Dendritic cell treated with granulocyte-macrophage colony-stimulating factor and Interleukin-4, amounts not matched to agents 40 ng/mL and 50 ng/mL, for 4 days (primary cell): ENCODE results near the gene ARPP21.

Experiments used
- H3K27ac Mint-ChIP-seq: one replicate; pipeline ENCODE4 v1.8.0; 2022; ENCODE audit warnings: mild to moderate bottlenecking, mixed read lengths
- H3K27me3 Mint-ChIP-seq: one replicate; pipeline ENCODE4 v1.8.0; 2022; ENCODE audit warnings: mild to moderate bottlenecking, mixed read lengths
- H3K36me3 Mint-ChIP-seq: one replicate; pipeline ENCODE4 v1.8.0; 2022; ENCODE audit warnings: low read depth, mixed read lengths
- H3K4me1 Mint-ChIP-seq: one replicate; pipeline ENCODE4 v1.8.0; 2022; ENCODE audit warnings: low read depth, mixed read lengths
- H3K4me3 Mint-ChIP-seq: one replicate; pipeline ENCODE4 v1.8.0; 2022; ENCODE audit warnings: mild to moderate bottlenecking, moderate library complexity, mixed read lengths
- H3K9me3 Mint-ChIP-seq: one replicate; pipeline ENCODE4 v1.8.0; 2022; ENCODE audit warnings: mixed read lengths
- intact Hi-C: fragments of 100-400 bp; cut with micrococcal nuclease; formaldehyde crosslinking; loops from one replicate; pipeline ENCODE4 v1.15.0; 2022

ARPP21 gene

GRCh38 chr3:35675206-35675605 is 35.9 kb downstream of the ARPP21 start:
- H3K9me3 Mint-ChIP-seq: no peaks in the 10 kb centered on the region
- no peaks in the 10 kb centered on the region for H3K36me3 Mint-ChIP-seq
- no peak overlapping the region for H3K27ac Mint-ChIP-seq
- H3K4me1 Mint-ChIP-seq: no peaks in the 10 kb centered on the region
- H3K27me3 Mint-ChIP-seq: no peaks in the 10 kb centered on the region
- intact Hi-C loops: no loop called here
- no peak overlapping the region for H3K4me3 Mint-ChIP-seq

GRCh38 chr3:35675621-35676020 is 36.3 kb downstream of the ARPP21 start:
- intact Hi-C loops: no loop called here
- H3K9me3 Mint-ChIP-seq: no peaks in the 10 kb centered on the region
- no peaks in the 10 kb centered on the region for H3K36me3 Mint-ChIP-seq
- no peaks in the 10 kb centered on the region for H3K27me3 Mint-ChIP-seq
- no peak overlapping the region for H3K27ac Mint-ChIP-seq
- no peak overlapping the region for H3K4me3 Mint-ChIP-seq
- peaks cover 3% of the 10 kb centered on the region for H3K4me1 Mint-ChIP-seq

DNA sequence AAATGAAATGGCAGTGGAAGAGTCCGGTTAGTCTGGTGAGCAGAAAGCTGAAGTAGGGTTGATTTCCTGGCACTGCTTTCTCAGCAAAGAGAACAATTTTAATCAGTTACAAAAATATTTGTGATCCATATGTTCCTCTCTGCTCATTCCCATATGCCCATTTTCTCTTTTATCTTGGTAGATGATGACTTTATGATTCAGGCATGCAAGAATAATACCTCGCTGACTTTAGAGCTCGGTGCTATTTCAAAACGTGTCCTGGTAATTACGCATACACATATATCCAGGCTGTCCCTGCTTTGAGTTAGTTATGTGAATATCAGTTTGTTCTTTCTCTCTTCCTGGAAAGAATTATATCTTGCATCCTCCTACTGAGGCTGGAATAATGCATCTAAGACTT is 38.5 kb downstream of the ARPP21 start:
- Mint-ChIP-seq H3K27ac (no peak overlapping the region), H3K36me3 (no peaks in the 10 kb centered on the region), H3K4me1 (peaks cover 6% of the 10 kb centered on the region), H3K9me3 (no peaks in the 10 kb centered on the region), H3K4me3 (no peak overlapping the region), H3K27me3 (no peaks in the 10 kb centered on the region)
- intact Hi-C loops: no loop called here

GRCh38 chr3:35678643-35679161 is 39.4 kb downstream of the ARPP21 start:
- no peaks in the 10 kb centered on the region for H3K36me3 Mint-ChIP-seq
- H3K27me3 Mint-ChIP-seq: no peaks in the 10 kb centered on the region
- intact Hi-C loops: no loop called here
- no peak overlapping the region for H3K4me3 Mint-ChIP-seq
- no peak overlapping the region for H3K27ac Mint-ChIP-seq
- no peaks in the 10 kb centered on the region for H3K9me3 Mint-ChIP-seq
- H3K4me1 Mint-ChIP-seq: peaks cover 6% of the 10 kb centered on the region

- Mint-ChIP-seq H3K9me3 (no peaks in the 10 kb centered on the region), H3K4me1 (peaks cover 6% of the 10 kb centered on the region), H3K4me3 (no peak overlapping the region), H3K27ac (no peak overlapping the region), H3K27me3 (no peaks in the 10 kb centered on the region), H3K36me3 (no peaks in the 10 kb centered on the region)
- intact Hi-C loops: no loop called here
Measured at GRCh38 chr3:35679409-35680080, 40.2 kb downstream of the ARPP21 start.

GRCh38 chr3:35680866-35681650 is 41.7 kb downstream of the ARPP21 start:
- Mint-ChIP-seq H3K36me3 (no peaks in the 10 kb centered on the region), H3K27ac (no peak overlapping the region), H3K4me3 (no peak overlapping the region), H3K9me3 (no peaks in the 10 kb centered on the region), H3K27me3 (no peaks in the 10 kb centered on the region), H3K4me1 (peaks cover 6% of the 10 kb centered on the region)
- intact Hi-C loops: no loop called here

DNA sequence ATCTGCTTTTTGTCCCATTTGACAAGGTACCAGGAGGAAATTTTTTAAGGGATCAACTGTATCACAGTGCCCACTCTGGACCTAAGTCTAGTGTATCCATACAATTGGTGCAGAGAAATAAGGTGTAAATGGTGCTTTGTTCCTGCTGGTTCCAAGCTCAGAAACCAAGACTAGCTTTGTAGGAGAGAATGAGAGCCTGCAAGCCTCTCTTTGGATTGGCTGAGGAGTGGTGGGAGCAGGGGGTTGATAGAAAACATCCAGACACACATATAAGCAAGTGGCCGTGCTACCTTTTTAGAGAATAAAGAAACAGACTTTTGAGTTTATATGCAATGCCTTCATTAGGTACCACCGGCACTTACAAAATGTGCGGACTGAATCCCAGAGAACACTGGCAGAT is 45.8 kb downstream of the ARPP21 start:
- Mint-ChIP-seq H3K36me3 (no peaks in the 10 kb centered on the region), H3K27me3 (no peaks in the 10 kb centered on the region), H3K4me3 (no peak overlapping the region), H3K4me1 (peaks cover 6% of the 10 kb centered on the region), H3K27ac (no peak overlapping the region), H3K9me3 (no peaks in the 10 kb centered on the region)
- intact Hi-C loops: no loop called here

GRCh38 chr3:35688826-35689225 is 49.5 kb downstream of the ARPP21 start:
- H3K4me3 Mint-ChIP-seq: no peak overlapping the region
- H3K27me3 Mint-ChIP-seq: no peaks in the 10 kb centered on the region
- H3K27ac Mint-ChIP-seq: no peak overlapping the region
- intact Hi-C loops: no loop called here
- H3K36me3 Mint-ChIP-seq: no peaks in the 10 kb centered on the region
- no peaks in the 10 kb centered on the region for H3K9me3 Mint-ChIP-seq
- no peaks in the 10 kb centered on the region for H3K4me1 Mint-ChIP-seq

- no peak overlapping the region for H3K27ac Mint-ChIP-seq
- no peaks in the 10 kb centered on the region for H3K27me3 Mint-ChIP-seq
- intact Hi-C loops: no loop called here
- no peaks in the 10 kb centered on the region for H3K4me1 Mint-ChIP-seq
- no peaks in the 10 kb centered on the region for H3K36me3 Mint-ChIP-seq
- no peaks in the 10 kb centered on the region for H3K9me3 Mint-ChIP-seq
- H3K4me3 Mint-ChIP-seq: no peak overlapping the region
Measured at GRCh38 chr3:35690271-35690670, 50.9 kb downstream of the ARPP21 start.

- Mint-ChIP-seq H3K4me3 (no peak overlapping the region), H3K27me3 (no peaks in the 10 kb centered on the region)
Measured at GRCh38 chr3:35705904-35706303, 66.6 kb downstream of the ARPP21 start.

DNA sequence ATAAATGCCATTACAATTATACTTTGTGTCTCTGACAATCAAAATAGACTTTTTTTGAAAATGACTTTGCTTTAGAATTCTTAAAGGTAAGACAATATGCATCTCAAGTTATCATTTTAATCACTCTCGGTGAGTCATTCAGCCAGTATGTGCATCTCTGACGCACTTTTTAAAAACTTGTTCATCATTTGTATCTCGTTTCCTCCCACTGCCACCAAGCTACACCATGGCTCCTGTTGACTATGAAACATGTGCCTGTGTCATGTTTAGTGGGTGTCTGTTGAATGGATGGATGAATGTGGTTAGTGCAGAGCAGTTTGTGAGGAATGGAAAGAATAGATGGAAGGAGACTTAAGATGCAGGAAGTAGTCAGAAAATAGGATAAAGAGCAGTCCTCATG is 68.6 kb downstream of the ARPP21 start:
- Mint-ChIP-seq H3K4me3 (no peak overlapping the region), H3K9me3 (no peaks in the 10 kb centered on the region)
- intact Hi-C loops: no loop called here

More at GRCh38 chr3:35705904-35706303, 66.6 kb downstream of the ARPP21 start:
- Mint-ChIP-seq H3K4me1 (no peaks in the 10 kb centered on the region), H3K36me3 (no peaks in the 10 kb centered on the region), H3K27ac (no peak overlapping the region), H3K9me3 (no peaks in the 10 kb centered on the region)
- intact Hi-C loops: no loop called here

GRCh38 chr3:35708394-35709271 is 69.3 kb downstream of the ARPP21 start:
- H3K4me3 Mint-ChIP-seq: no peak overlapping the region
- no peaks in the 10 kb centered on the region for H3K36me3 Mint-ChIP-seq
- H3K27me3 Mint-ChIP-seq: no peaks in the 10 kb centered on the region
- H3K27ac Mint-ChIP-seq: no peak overlapping the region
- H3K4me1 Mint-ChIP-seq: no peaks in the 10 kb centered on the region
- no peaks in the 10 kb centered on the region for H3K9me3 Mint-ChIP-seq
- intact Hi-C loops: no loop called here

More for the DNA sequence above, 68.6 kb downstream of the ARPP21 start:
- Mint-ChIP-seq H3K27ac (no peak overlapping the region), H3K27me3 (no peaks in the 10 kb centered on the region), H3K4me1 (no peaks in the 10 kb centered on the region), H3K36me3 (no peaks in the 10 kb centered on the region)

DNA sequence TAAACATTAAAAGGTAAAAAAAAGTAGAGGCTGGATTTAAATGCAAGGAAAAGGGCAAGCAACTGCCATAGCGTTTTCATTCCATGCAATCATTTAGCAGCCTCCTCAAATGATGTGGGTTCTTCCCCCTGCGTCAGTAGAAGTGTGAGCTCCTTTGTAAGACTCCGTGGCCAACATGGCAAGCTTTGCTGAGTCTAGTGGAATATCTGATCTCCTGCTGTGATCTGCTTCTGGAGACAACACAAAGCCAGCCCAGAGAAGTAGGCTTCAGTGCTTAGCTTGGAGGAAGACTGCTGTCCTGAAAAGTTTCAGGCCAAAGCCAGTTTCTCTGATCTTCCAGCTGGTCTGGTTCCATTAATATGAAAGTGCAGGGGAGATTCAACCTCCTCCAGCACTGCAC is 70.4 kb downstream of the ARPP21 start:
- Mint-ChIP-seq H3K9me3 (no peaks in the 10 kb centered on the region), H3K27me3 (no peaks in the 10 kb centered on the region), H3K36me3 (no peaks in the 10 kb centered on the region), H3K4me3 (no peak overlapping the region), H3K4me1 (no peaks in the 10 kb centered on the region), H3K27ac (no peak overlapping the region)
- intact Hi-C loops: no loop called here

GRCh38 chr3:35710554-35710953 is 71.2 kb downstream of the ARPP21 start:
- H3K4me1 Mint-ChIP-seq: no peaks in the 10 kb centered on the region
- no peaks in the 10 kb centered on the region for H3K27me3 Mint-ChIP-seq
- no peaks in the 10 kb centered on the region for H3K9me3 Mint-ChIP-seq
- intact Hi-C loops: no loop called here
- no peaks in the 10 kb centered on the region for H3K36me3 Mint-ChIP-seq
- H3K27ac Mint-ChIP-seq: no peak overlapping the region
- H3K4me3 Mint-ChIP-seq: no peak overlapping the region
